NT2/D1 (cell line): ENCODE results near the gene PLEKHA7.

Experiments used
- DNase-seq: peaks from one replicate; pipeline ENCODE4 v3.0.0-alpha.2; 2011; ENCODE audit warnings: low read depth, low spot score
- H3K27me3 ChIP-seq: 2 replicates; pipeline ENCODE4 v1.6.0; 2011; ENCODE audit warnings: mild to moderate bottlenecking; ENCODE audit not compliant: insufficient read length, insufficient read depth
- H3K36me3 ChIP-seq: 2 replicates; pipeline ENCODE4 v1.6.1; 2011; ENCODE audit warnings: mild to moderate bottlenecking, low read length, mixed read lengths; ENCODE audit not compliant: insufficient read depth, insufficient read length
- H3K4me1 ChIP-seq: 2 replicates; pipeline ENCODE4 v1.5.1; 2011; ENCODE audit not compliant: insufficient read depth, insufficient read length
- H3K4me3 ChIP-seq: 2 replicates; pipeline ENCODE4 v1.5.1; 2011; ENCODE audit warnings: low read depth; ENCODE audit not compliant: insufficient read length
- H3K9ac ChIP-seq: 2 replicates; pipeline ENCODE4 v1.6.0; 2011; ENCODE audit warnings: low read depth; ENCODE audit not compliant: insufficient read length
- H3K9me3 ChIP-seq: 2 replicates; pipeline ENCODE4 v1.5.1; 2011; ENCODE audit warnings: mild to moderate bottlenecking, low read length; ENCODE audit not compliant: insufficient read depth
- SUZ12 ChIP-seq: IDR thresholded peaks from 2 replicates; pipeline ENCODE4 v1.6.1; 2011; ENCODE audit not compliant: insufficient read length, insufficient read depth; ENCODE audit errors: extremely low read depth
- YY1 ChIP-seq: IDR thresholded peaks from 2 replicates; pipeline ENCODE4 v1.6.1; 2011; ENCODE audit not compliant: insufficient read length, insufficient read depth
- ZNF274 ChIP-seq: IDR thresholded peaks from 2 replicates; pipeline ENCODE4 v1.6.1; 2011; ENCODE audit warnings: mild to moderate bottlenecking, low read depth, low read length

The PLEKHA7 gene

GRCh38 chr11:16763746-16764145 lies 250.5 kb downstream of the PLEKHA7 start:
- H3K36me3 ChIP-seq: no peaks in the 10 kb centered on the region
- TF ChIP-seq YY1 (no peak), ZNF274 (no peak), SUZ12 (no peak)
- no peak overlapping the region for H3K4me3 ChIP-seq
- no peak overlapping the region for H3K9ac ChIP-seq
- no peaks in the 10 kb centered on the region for H3K27me3 ChIP-seq
- H3K4me1 ChIP-seq: no peaks in the 10 kb centered on the region
- no peak for DNase-seq
- no peaks in the 10 kb centered on the region for H3K9me3 ChIP-seq

GRCh38 chr11:16759857-16760508 lies 254.2 kb downstream of the PLEKHA7 start:
- Histone ChIP-seq H3K36me3 (peaks cover 18% of the 10 kb centered on the region), H3K4me3 (no peak overlapping the region), H3K4me1 (no peaks in the 10 kb centered on the region), H3K9me3 (no peaks in the 10 kb centered on the region), H3K9ac (no peak overlapping the region), H3K27me3 (no peaks in the 10 kb centered on the region)
- TF ChIP-seq ZNF274 (no peak), SUZ12 (no peak), YY1 (no peak)
- no peak for DNase-seq

GRCh38 chr11:16758382-16759024 lies 255.7 kb downstream of the PLEKHA7 start:
- no peak for TF ChIP-seq SUZ12
- no peak for TF ChIP-seq YY1
- TF ChIP-seq ZNF274: no peak
- DNase-seq: no peak
- H3K4me3 ChIP-seq: no peak overlapping the region

GRCh38 chr11:16750417-16750816 lies 263.8 kb downstream of the PLEKHA7 start:
- Histone ChIP-seq H3K27me3 (no peaks in the 10 kb centered on the region), H3K4me1 (no peaks in the 10 kb centered on the region), H3K9ac (no peak overlapping the region), H3K36me3 (peaks cover 88% of the 10 kb centered on the region), H3K9me3 (no peaks in the 10 kb centered on the region), H3K4me3 (no peak overlapping the region)
- DNase-seq: no peak
- no peak for TF ChIP-seq YY1

More at GRCh38 chr11:16758382-16759024, 255.7 kb downstream of the PLEKHA7 start:
- peaks cover 32% of the 10 kb centered on the region for H3K36me3 ChIP-seq
- no peaks in the 10 kb centered on the region for H3K27me3 ChIP-seq
- H3K9me3 ChIP-seq: no peaks in the 10 kb centered on the region
- H3K4me1 ChIP-seq: no peaks in the 10 kb centered on the region
- no peak overlapping the region for H3K9ac ChIP-seq

GRCh38 chr11:16749666-16750065 lies 264.5 kb downstream of the PLEKHA7 start:
- Histone ChIP-seq H3K4me1 (no peaks in the 10 kb centered on the region), H3K4me3 (no peak overlapping the region), H3K9me3 (no peaks in the 10 kb centered on the region), H3K27me3 (no peaks in the 10 kb centered on the region), H3K36me3 (peaks cover 92% of the 10 kb centered on the region), H3K9ac (no peak overlapping the region)
- DNase-seq: no peak
- no peak for TF ChIP-seq SUZ12
- no peak for TF ChIP-seq ZNF274
- TF ChIP-seq YY1: no peak

GRCh38 chr11:16749092-16749491 lies 265.1 kb downstream of the PLEKHA7 start:
- no peak for DNase-seq
- Histone ChIP-seq H3K4me1 (no peaks in the 10 kb centered on the region), H3K36me3 (peaks cover 92% of the 10 kb centered on the region), H3K4me3 (no peak overlapping the region), H3K27me3 (no peaks in the 10 kb centered on the region), H3K9me3 (no peaks in the 10 kb centered on the region), H3K9ac (no peak overlapping the region)
- TF ChIP-seq YY1: no peak
- no peak for TF ChIP-seq ZNF274
- no peak for TF ChIP-seq SUZ12

GRCh38 chr11:16745950-16746605 lies 268.1 kb downstream of the PLEKHA7 start:
- DNase-seq: no peak
- Histone ChIP-seq H3K36me3 (peaks cover 89% of the 10 kb centered on the region), H3K4me3 (no peak overlapping the region), H3K27me3 (no peaks in the 10 kb centered on the region), H3K4me1 (no peaks in the 10 kb centered on the region), H3K9me3 (no peaks in the 10 kb centered on the region), H3K9ac (no peak overlapping the region)
- TF ChIP-seq YY1 (no peak), SUZ12 (no peak), ZNF274 (no peak)
